Liver (tissue), 9 donors: ENCODE results near the gene SLC19A2. TPM values are rescaled to one million over a fixed set of nuclear protein-coding genes. Genes with fewer than 3 reads are reported as not detected.

Experiments used
- DNase-seq: peaks from one replicate; pipeline ENCODE4 v3.0.0-alpha.2; 2017; ENCODE audit warnings: low spot score
- H3K27ac ChIP-seq, 2 donors: one replicate each; pipeline ENCODE4 v1.7.0; 2013; ENCODE audit warnings: inconsistent platforms in 2 of 2, low read length in 2 of 2, control low read depth in 1 of 2, low read depth in 1 of 2, mild to moderate bottlenecking in 1 of 2
- H3K27me3 ChIP-seq, 4 donors: one replicate each; pipeline versions ENCODE4 v1.6.1 to v1.7.0; 2013; ENCODE audit warnings: low read length in 3 of 4, inconsistent platforms in 1 of 4, mild to moderate bottlenecking in 1 of 4, moderate library complexity in 1 of 4; ENCODE audit not compliant: control insufficient read depth in 4 of 4, insufficient read depth in 4 of 4
- H3K36me3 ChIP-seq, 4 donors: one replicate each; pipeline versions ENCODE4 v1.6.1 to v1.7.0; 2013; ENCODE audit warnings: low read length in 3 of 4, mild to moderate bottlenecking in 3 of 4, low read depth in 1 of 4, moderate library complexity in 1 of 4; ENCODE audit not compliant: control insufficient read depth in 4 of 4, insufficient read depth in 3 of 4
- H3K4me1 ChIP-seq, 4 donors: one replicate each; pipeline versions ENCODE4 v1.6.1 to v1.7.0; 2013; ENCODE audit warnings: low read length in 3 of 4, mild to moderate bottlenecking in 3 of 4, moderate library complexity in 1 of 4; ENCODE audit not compliant: control insufficient read depth in 4 of 4, insufficient read depth in 4 of 4
- H3K4me3 ChIP-seq, 3 donors: one replicate each; pipeline versions ENCODE4 v1.6.1 to v1.7.0; 2013; ENCODE audit warnings: low read length in 3 of 3, control low read depth in 1 of 3, low read depth in 1 of 3, mild to moderate bottlenecking in 1 of 3
- H3K9ac ChIP-seq, 2 donors: one replicate each; pipeline ENCODE4 v1.7.0; 2013; ENCODE audit warnings: low read length in 2 of 2, mild to moderate bottlenecking in 2 of 2, moderate library complexity in 2 of 2, control low read depth in 1 of 2, low read depth in 1 of 2
- H3K9me3 ChIP-seq, 4 donors: one replicate each; pipeline versions ENCODE4 v1.6.1 to v1.7.0; 2013; ENCODE audit warnings: low read length in 3 of 4; ENCODE audit not compliant: control insufficient read depth in 4 of 4
- ATF3 ChIP-seq: IDR thresholded peaks from 2 replicates; pipeline ENCODE4 v1.6.1; 2016; ENCODE audit warnings: antibody characterized with exemption
- CTCF ChIP-seq: fragments of 150-350 bp; IDR thresholded peaks from 2 replicates; pipeline ENCODE4 v1.5.1; 2017; ENCODE audit warnings: improper control_type of control experiment, low read depth, low read length; ENCODE audit not compliant: missing input control
- EGR1 ChIP-seq, 2 donors: IDR thresholded peaks; 2 replicates each; pipeline ENCODE4 v1.6.1; 2016 to 2018; ENCODE audit warnings: antibody characterized with exemption in 2 of 2, low read depth in 2 of 2
- FOXA2 ChIP-seq: IDR thresholded peaks from 2 replicates; pipeline ENCODE4 v1.6.1; 2016; ENCODE audit warnings: antibody characterized with exemption
- GABPA ChIP-seq, 2 donors: IDR thresholded peaks in 1 of 2; conservative IDR thresholded peaks in 1 of 2; 2 replicates each; pipeline ENCODE4 v1.6.1; 2016; ENCODE audit warnings: antibody characterized with exemption in 2 of 2, mild to moderate bottlenecking in 1 of 2, moderate library complexity in 1 of 2
- HNF4A ChIP-seq, 2 donors: conservative IDR thresholded peaks; 2 replicates each; pipeline ENCODE4 v1.6.1; 2016; ENCODE audit warnings: antibody characterized with exemption in 2 of 2, mild to moderate bottlenecking in 2 of 2
- HNF4G ChIP-seq: IDR thresholded peaks from 2 replicates; pipeline ENCODE4 v1.6.1; 2016; ENCODE audit warnings: antibody characterized with exemption
- JUND ChIP-seq, 2 donors: IDR thresholded peaks; 2 replicates each; pipeline ENCODE4 v1.6.1; 2016; ENCODE audit warnings: antibody characterized with exemption in 2 of 2
- MAX ChIP-seq: IDR thresholded peaks from 2 replicates; pipeline ENCODE4 v1.6.1; 2016; ENCODE audit warnings: antibody characterized with exemption
- NR2F2 ChIP-seq: IDR thresholded peaks from 2 replicates; pipeline ENCODE4 v1.6.1; 2016; ENCODE audit warnings: antibody characterized with exemption
- RAD21 ChIP-seq, 2 donors: IDR thresholded peaks; 2 replicates each; pipeline ENCODE4 v1.6.1; 2016; ENCODE audit warnings: antibody characterized with exemption in 2 of 2, mild to moderate bottlenecking in 2 of 2
- TAF1 ChIP-seq: conservative IDR thresholded peaks from 2 replicates; pipeline ENCODE4 v1.6.1; 2016; ENCODE audit warnings: antibody characterized with exemption, mild to moderate bottlenecking
- YY1 ChIP-seq: IDR thresholded peaks from 2 replicates; pipeline ENCODE4 v1.6.1; 2016; ENCODE audit warnings: antibody characterized with exemption, mild to moderate bottlenecking
- ZBTB33 ChIP-seq: IDR thresholded peaks from 2 replicates; pipeline ENCODE4 v1.6.1; 2016; ENCODE audit warnings: antibody characterized with exemption
- WGBS: extraction: QIAGEN DNeasy Blood & Tissue Kit; methylation state at CpG from one replicate; pipeline ENCODE4 v1.1.7; 2013; 5-methylcytosine and 5-hydroxymethylcytosine counted together
- polyA plus RNA-seq, 2 donors: library from polyadenylated mRNA; stranded (reverse) in 1 of 2; unstranded in 1 of 2; fragments of 200-250 nt in 1 of 2; fragments of >200 nt in 1 of 2; fragmentation: Nextera tagmentation in 1 of 2; extraction: Ambion mirVana in 1 of 2; gene quantifications; one replicate each; pipeline versions ENCODE4 v1.2.1 to v1.2.3, GENCODE V29; 2013 to 2015
- total RNA-seq, 2 donors: library from RNA; depleted of rRNA; stranded (reverse); fragments of >200 nt; gene quantifications; one replicate each; pipeline ENCODE4 v1.2.3, GENCODE V29; 2014
- donor health status: healthy.
- donor health status: healthy.
- donor health status: healthy.
- donor health status: healthy.
- donor health status: healthy.

The SLC19A2 gene
- total and polyA plus RNA-seq, 4 donors, result 4.8 to 18.7 (median 9.8) TPM

GRCh38 chr1:169529068-169529642 is 43.4 kb upstream of the SLC19A2 start:
- 51% methylated on average over 3 of the region's 3 CpGs for WGBS
- peaks cover 5 to 14% (median 9%) of the 10 kb centered on the region in 4 donors for H3K4me1 ChIP-seq
- H3K4me3 ChIP-seq, result no peak overlapping the region
- H3K9me3 ChIP-seq, result no peaks in the 10 kb centered on the region
- peaks cover 2 to 67% (median 49%) of the 10 kb centered on the region in 4 donors for H3K36me3 ChIP-seq
- no peaks in the 10 kb centered on the region for H3K27me3 ChIP-seq
- H3K27ac ChIP-seq, result no peak overlapping the region
- H3K9ac ChIP-seq, result peak overlapping the region in 1 of 2 donors; percentile 5
- DNase-seq, result no peak
- no peak for TF ChIP-seq HNF4A (conservative IDR thresholded peaks at IDR 0.05)
- TF ChIP-seq CTCF, result no peak
- TF ChIP-seq JUND (IDR thresholded peaks at IDR 0.05), result peak in 1 of 2 donors; percentile 63
- no peak for TF ChIP-seq MAX

- H3K27ac ChIP-seq, result no peak overlapping the region
- H3K9ac ChIP-seq, result no peak overlapping the region
- DNase-seq, result no peak
- H3K9me3 ChIP-seq, result no peaks in the 10 kb centered on the region
- TF ChIP-seq ATF3 (no peak), YY1 (no peak), JUND (IDR thresholded peaks at IDR 0.05) (no peak), TAF1 (no peak)
- H3K27me3 ChIP-seq, result no peaks in the 10 kb centered on the region
- peaks cover 2 to 65% (median 49%) of the 10 kb centered on the region in 4 donors for H3K36me3 ChIP-seq
- no peak overlapping the region for H3K4me3 ChIP-seq
- WGBS, result 73% methylated on average over 9 of the region's 9 CpGs
- peaks cover 6 to 16% (median 11%) of the 10 kb centered on the region in 4 donors for H3K4me1 ChIP-seq
These were observed 42.7 kb upstream of the SLC19A2 start for GRCh38 chr1:169528215-169529067.

GRCh38 chr1:169527451-169528214 is 41.9 kb upstream of the SLC19A2 start:
- TF ChIP-seq ATF3 (no peak), FOXA2 (no peak), YY1 (no peak), MAX (no peak), GABPA (IDR thresholded peaks at IDR 0.05 in 1 of 2, conservative IDR thresholded peaks at IDR 0.05 in 1 of 2) (no peak), NR2F2 (no peak), HNF4G (no peak), RAD21 (IDR thresholded peaks at IDR 0.05) (no peak), EGR1 (IDR thresholded peaks at IDR 0.05; ENCODE audit: low read depth in 2 of 2) (no peak), ZBTB33 (no peak), HNF4A (conservative IDR thresholded peaks at IDR 0.05) (no peak)
- Histone ChIP-seq H3K36me3 (peaks cover 3 to 73% (median 56%) of the 10 kb centered on the region in 4 donors), H3K27ac (no peak overlapping the region), H3K4me3 (no peak overlapping the region), H3K9ac (no peak overlapping the region), H3K9me3 (no peaks in the 10 kb centered on the region), H3K27me3 (no peaks in the 10 kb centered on the region), H3K4me1 (peaks cover 6 to 16% (median 11%) of the 10 kb centered on the region in 4 donors)
- WGBS, result 80% methylated on average over 5 of the region's 5 CpGs
- DNase-seq, result no peak
